ENCODE results near the gene NDUFC2.

The NDUFC2 gene

DNA sequence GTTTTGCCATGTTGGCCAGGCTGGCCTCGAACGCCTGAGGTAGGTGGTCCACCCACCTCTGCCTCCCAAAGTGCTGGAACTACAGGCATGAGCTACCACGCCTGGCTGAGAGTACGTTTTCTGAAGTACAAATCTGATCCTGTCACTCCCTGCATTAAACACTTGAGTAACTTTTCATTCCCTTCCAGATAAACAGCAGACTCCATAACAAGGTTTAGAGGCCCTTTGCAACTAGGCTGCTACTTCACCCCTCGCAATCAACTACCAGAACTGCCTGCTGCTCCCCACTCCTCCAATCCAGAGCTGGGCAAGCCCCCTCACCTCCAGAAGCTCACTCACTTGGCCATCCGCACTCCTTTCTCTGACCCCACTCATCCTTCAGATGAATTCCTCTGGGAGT is 58.1 kb downstream of the NDUFC2 start:
- TF ChIP-seq, protein P1, sequence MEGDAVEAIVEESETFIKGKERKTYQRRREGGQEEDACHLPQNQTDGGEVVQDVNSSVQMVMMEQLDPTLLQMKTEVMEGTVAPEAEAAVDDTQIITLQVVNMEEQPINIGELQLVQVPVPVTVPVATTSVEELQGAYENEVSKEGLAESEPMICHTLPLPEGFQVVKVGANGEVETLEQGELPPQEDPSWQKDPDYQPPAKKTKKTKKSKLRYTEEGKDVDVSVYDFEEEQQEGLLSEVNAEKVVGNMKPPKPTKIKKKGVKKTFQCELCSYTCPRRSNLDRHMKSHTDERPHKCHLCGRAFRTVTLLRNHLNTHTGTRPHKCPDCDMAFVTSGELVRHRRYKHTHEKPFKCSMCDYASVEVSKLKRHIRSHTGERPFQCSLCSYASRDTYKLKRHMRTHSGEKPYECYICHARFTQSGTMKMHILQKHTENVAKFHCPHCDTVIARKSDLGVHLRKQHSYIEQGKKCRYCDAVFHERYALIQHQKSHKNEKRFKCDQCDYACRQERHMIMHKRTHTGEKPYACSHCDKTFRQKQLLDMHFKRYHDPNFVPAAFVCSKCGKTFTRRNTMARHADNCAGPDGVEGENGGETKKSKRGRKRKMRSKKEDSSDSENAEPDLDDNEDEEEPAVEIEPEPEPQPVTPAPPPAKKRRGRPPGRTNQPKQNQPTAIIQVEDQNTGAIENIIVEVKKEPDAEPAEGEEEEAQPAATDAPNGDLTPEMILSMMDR (conservative IDR thresholded peaks at IDR 0.05; ENCODE audit: low read depth, low read length) = no peak
- Histone ChIP-seq H3K79me2 (ENCODE audit: insufficient read depth, low read depth) (no peaks in the 10 kb centered on the region), H3K4me3 (IDR thresholded peaks at IDR 0.05; ENCODE audit: insufficient read depth, low read depth, low read length) (no peak overlapping the region), H3K27me3 (ENCODE audit: insufficient read depth, low read depth) (no peaks in the 10 kb centered on the region), H2AFZ (ENCODE audit: low read depth) (no peak overlapping the region), H3K4me1 (ENCODE audit: low read depth, poor library complexity, severe bottlenecking) (no peaks in the 10 kb centered on the region), H3K9ac (no peak overlapping the region), H3K36me3 (ENCODE audit: insufficient read depth) (no peaks in the 10 kb centered on the region), H3K4me2 (no peak overlapping the region), H4K20me1 (ENCODE audit: insufficient read depth) (no peaks in the 10 kb centered on the region), H3K27ac (no peak overlapping the region)

DNA sequence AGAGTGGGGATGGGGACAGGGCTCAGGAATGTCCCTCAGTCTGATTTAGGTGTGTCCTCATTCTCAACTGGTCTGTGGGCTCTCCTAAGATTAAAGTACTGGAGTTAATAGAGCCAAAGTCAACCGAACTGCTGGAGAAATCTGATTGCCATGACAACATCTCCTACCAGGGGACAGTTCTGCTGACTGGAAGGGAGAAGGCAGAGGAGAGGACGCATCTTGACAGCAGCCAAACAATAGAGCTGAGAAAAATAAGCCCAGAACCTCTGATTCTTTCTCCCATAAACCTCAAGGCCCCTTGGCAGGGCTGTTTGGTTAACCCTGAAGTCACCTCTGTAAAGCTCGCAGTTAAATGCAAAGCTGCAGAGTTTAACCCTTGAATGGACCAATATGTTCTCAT is 59.4 kb downstream of the NDUFC2 start:
- TF ChIP-seq, protein P1 (conservative IDR thresholded peaks at IDR 0.05; ENCODE audit: low read depth, low read length) = no peak
- no peak overlapping the region for H2AFZ ChIP-seq (ENCODE audit: low read depth)
- H3K4me3 ChIP-seq (IDR thresholded peaks at IDR 0.05; ENCODE audit: insufficient read depth, low read depth, low read length) = no peak overlapping the region
- H3K4me2 ChIP-seq = no peak overlapping the region
- no peak overlapping the region for H3K27ac ChIP-seq
- H3K9ac ChIP-seq = no peak overlapping the region
- no peaks in the 10 kb centered on the region for H3K4me1 ChIP-seq (ENCODE audit: low read depth, poor library complexity, severe bottlenecking)
- H3K27me3 ChIP-seq (ENCODE audit: insufficient read depth, low read depth) = no peaks in the 10 kb centered on the region
- H4K20me1 ChIP-seq (ENCODE audit: insufficient read depth) = no peaks in the 10 kb centered on the region
- no peaks in the 10 kb centered on the region for H3K36me3 ChIP-seq (ENCODE audit: insufficient read depth)
- no peaks in the 10 kb centered on the region for H3K79me2 ChIP-seq (ENCODE audit: insufficient read depth, low read depth)

DNA sequence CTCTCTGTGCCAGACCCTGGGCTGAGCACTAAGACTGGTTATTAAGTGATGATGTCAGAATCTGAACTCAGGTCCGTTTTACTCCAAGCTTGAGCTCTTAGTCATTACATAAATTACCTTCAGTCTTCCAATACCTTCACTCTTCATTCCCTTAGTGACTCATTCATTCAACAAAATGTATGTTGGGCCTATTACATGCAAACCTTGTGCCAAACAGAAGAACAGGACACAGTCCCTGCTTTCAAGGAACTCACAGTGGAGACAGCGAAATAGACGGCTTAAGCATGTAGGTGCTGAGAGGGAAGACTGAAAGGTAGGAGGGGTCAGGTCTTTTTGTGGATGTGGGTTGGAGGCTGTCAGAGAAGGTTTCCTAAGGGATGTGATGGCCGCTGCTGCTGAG is 59.9 kb downstream of the NDUFC2 start:
- no peaks in the 10 kb centered on the region for H3K79me2 ChIP-seq (ENCODE audit: insufficient read depth, low read depth)
- no peak overlapping the region for H3K4me2 ChIP-seq
- H3K4me3 ChIP-seq (IDR thresholded peaks at IDR 0.05; ENCODE audit: insufficient read depth, low read depth, low read length) = no peak overlapping the region
- H3K27ac ChIP-seq = no peak overlapping the region
- TF ChIP-seq, protein P1 (conservative IDR thresholded peaks at IDR 0.05; ENCODE audit: low read depth, low read length) = no peak
- no peaks in the 10 kb centered on the region for H4K20me1 ChIP-seq (ENCODE audit: insufficient read depth)
- no peak overlapping the region for H3K9ac ChIP-seq
- H3K27me3 ChIP-seq (ENCODE audit: insufficient read depth, low read depth) = no peaks in the 10 kb centered on the region
- no peaks in the 10 kb centered on the region for H3K36me3 ChIP-seq (ENCODE audit: insufficient read depth)
- H2AFZ ChIP-seq (ENCODE audit: low read depth) = no peak overlapping the region
- no peaks in the 10 kb centered on the region for H3K4me1 ChIP-seq (ENCODE audit: low read depth, poor library complexity, severe bottlenecking)
